NCI-H526 (cell line): ENCODE data around the gene ZBTB32.

Experiments used
- DNase-seq, 2 experiments: peaks; one replicate each; lab custom pipeline; 2025; lab: John Stamatoyannopoulos, UW

The ZBTB32 gene

GRCh38 chr19:35753634-35754369, 49.4 kb downstream of the ZBTB32 start:
- DNase-seq, result no peak

DNA sequence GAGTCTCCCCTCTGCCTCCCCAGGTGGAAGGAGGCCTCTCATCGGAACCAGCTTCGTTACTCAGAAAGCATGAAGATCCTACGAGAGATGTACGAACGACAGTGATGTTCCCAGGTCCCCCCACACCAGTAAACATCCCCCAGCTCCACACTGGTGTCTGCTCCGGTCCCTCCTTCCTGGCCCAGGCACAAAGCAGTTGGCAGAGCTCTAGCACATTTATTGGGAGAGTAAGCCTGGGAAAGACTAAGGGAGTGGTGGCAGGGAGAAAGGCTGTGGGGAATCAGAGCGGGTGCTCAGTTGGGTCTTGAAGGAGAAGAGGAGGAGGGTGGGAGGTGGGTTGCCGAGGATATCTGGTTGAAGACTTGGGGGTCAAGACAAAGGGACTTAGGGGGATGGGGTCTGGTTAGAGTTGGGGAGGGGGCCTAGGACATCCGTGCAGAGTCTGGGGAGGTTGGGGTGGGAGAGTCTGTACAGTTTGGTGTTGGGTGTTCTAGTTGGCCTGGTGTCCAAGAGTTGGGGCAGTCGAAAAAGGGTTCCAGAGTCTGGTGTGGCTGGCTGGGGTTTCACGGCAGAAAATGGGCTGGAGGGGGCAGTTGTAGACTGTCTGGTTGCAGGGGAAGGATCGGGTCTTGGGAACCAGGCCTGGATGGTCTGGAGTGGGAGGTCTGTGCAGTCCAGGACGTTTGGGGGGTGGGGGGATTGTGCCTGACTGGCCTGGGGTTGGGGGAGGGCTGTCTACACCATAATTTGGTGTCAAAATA, 50.2 kb downstream of the ZBTB32 start:
- DNase-seq, result no peak

DNA sequence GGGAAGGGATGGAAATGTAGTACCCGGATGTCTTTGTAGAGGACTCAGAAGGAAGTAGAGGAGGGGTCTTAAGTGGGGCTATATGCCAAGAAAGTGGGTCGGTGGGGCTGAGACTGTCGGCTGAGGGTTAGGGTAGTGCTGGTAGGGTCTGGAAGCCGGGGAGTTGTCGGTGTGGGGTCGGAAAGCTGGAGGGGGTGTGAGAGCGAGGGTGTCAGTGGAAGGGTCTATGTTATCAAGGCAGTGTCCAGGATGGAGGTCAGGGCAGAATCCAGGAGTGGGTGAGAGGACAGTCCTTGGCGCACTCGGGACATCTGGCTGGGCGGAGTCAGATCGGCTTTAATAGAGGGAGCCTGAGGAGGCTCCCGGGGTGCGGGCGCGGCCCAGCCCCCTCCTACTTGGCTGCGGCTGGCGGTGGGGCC, 50.8 kb downstream of the ZBTB32 start:
- no peak for DNase-seq

DNA sequence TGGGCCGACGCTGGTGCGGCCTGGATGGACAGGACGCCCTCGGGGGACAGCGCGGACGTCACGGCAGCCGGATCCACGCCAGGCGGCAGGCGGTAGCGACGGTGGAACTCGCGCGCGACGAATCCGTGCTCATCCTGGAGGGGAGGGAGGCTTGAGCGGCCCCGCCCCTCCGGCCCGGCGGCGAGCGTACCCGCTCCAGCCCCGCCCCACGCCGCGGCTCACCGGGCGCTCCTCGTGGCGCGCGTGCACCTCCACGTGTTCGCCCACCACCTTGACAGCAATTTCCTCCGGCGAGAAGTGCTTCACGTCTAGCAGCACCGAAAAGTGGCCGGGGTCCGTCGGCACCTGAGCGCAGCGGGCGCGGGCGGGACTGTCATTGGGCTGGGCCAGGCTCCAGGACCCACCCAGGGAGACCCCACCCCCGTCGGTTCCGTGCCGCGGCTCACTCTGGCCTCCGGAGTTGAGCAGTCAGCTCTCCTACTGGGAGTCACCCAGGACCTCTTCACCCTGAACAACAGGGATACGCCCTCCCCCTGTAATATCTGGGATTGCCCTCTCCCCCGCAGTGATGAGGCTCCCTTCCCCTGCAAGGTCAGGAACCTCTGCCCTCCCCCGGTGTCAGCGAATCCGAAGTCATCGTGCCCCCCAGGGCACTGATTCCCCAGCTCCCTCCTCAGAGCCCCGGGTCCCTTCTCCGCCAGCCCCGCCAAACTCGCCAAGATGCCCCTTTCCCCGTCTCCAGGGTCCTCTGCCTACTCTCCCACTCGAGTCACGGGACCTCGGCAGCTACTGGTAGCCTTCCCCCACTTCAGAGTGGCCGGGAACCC, 51.4 kb downstream of the ZBTB32 start:
- DNase-seq, result no peak

DNA sequence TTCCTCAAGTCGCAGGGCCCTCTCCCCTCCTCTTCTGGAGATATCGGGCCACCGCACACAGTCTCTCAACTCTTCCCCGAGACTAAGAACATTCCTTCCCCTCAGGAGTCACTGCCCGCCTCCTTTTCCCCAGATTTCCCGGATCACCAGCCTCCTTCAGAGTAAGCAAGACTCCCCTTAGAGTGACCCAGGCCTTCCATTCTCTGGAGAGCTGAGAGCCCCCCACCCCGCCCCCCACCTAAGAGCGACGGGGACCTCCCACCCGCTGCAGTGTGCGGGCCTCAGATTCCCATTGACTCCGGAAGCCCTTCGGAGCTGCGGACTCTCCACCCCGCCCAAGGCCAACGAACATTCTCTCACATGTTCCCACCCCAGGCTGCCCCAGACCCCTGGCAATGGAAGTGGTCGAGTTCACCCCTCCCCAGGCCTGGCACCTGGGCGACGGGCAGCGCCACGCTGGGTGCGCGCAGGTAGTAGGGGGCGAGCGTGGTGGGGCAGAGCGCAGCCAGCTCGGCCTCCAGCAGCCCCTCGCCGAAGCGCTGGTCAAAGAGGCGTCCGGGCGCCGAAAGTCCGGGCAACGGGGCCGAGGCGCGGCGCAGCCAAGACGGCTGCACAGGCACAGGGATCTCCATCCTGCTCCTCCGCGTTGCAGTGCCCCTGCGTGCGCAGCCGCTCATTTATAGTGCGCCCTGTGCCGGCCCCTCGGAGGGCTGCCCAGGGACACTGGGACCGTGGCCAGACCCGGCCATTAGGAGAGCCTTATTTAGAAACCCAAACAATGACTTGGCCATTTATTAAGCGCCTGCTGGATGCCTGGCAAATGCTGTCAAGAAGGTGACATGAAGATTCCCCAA, 52.2 kb downstream of the ZBTB32 start, which contains the start of gene HSPB6:
TSS of gene HSPB6 (minus strand) at position 653 of the 854 bp plus-strand sequence. CDS start at position 632, 21 bp downstream.
- no peak for DNase-seq

DNA sequence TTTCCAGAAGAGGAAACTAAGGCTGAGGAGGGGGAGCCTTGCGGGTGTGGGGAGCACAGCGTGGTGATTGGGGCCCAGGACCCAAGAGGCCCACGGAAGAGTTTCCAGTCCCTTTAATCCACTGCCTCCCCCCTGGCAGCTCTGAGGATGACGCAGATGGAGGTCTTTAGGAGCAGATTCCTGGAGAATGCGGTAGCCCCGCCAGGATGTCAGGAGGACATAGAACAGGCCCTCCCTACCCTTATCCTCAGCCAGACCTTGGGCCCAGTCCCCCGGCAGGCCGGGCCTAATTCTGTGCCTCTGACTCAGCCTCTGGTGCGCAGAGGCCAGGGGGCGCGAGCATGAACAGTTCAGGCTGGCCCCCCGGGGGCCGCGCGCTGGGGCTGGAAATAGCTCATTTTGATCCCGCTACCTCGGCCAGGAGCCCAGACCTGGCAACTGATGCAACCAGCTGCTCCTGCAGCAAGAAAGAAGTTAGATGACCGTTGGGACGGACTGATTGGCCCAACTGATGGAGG, 52.9 kb downstream of the ZBTB32 start:
- DNase-seq, result peak in 1 of 2 experiments; percentile 78

- peak; percentile 100 for DNase-seq
Observed at GRCh38 chr19:35757749-35758608, 53.6 kb downstream of the ZBTB32 start, which contains the start of gene PROSER3. Gene PROSER3, plus strand, starts transcription at chr19:35758176. Its CDS starts 40 bp downstream, at chr19:35758216.

DNA sequence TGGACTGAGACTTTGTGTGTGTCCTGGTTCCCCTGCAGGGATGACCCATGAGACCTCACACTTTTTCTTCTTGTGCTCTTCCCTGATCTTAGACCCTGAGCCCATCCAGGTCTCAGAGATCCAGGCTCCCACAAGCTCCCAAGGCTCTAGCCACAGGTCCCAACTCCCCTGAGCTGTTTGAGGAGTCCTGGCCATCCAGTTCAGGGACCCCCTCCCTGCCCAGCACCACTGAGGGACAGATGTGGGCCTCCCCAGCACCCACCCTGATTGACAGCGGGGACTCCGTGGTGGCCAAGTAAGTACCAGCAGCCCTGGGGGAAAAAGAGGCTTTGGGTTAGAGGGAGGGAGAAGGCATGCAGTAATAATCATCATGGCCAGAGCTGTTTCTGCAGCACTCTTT, 55.3 kb downstream of the ZBTB32 start:
- DNase-seq, result no peak

DNA sequence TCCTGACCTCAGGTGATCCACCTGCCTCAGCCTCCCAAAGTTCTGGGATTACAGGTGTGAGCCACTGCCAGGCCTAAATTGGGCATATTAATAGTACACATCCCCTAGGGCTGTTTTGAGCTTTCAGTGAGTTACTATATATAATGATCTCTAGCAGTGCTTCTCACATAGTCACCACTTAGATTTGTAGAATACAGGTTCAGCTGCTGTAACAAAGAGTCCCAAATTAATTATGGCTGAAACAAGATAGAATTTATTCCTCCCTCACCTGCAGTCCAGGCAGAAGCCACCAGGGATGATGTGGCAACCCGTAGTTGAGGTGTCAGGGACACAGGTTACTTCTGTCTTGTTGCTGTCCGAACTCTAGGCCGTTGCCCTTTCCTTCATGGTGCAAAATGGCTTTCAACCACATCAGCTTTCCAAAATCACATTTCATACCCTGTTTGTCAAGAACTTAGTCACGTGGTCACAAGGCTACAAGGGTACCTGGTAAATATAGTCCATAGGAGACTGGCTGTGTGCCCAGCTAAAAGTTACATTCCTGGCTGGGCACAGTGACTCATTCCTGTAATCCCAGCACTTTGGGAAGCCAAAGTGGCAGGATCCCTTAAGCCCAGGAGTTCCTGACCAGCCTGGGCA, 56.5 kb downstream of the ZBTB32 start:
- no peak for DNase-seq

DNA sequence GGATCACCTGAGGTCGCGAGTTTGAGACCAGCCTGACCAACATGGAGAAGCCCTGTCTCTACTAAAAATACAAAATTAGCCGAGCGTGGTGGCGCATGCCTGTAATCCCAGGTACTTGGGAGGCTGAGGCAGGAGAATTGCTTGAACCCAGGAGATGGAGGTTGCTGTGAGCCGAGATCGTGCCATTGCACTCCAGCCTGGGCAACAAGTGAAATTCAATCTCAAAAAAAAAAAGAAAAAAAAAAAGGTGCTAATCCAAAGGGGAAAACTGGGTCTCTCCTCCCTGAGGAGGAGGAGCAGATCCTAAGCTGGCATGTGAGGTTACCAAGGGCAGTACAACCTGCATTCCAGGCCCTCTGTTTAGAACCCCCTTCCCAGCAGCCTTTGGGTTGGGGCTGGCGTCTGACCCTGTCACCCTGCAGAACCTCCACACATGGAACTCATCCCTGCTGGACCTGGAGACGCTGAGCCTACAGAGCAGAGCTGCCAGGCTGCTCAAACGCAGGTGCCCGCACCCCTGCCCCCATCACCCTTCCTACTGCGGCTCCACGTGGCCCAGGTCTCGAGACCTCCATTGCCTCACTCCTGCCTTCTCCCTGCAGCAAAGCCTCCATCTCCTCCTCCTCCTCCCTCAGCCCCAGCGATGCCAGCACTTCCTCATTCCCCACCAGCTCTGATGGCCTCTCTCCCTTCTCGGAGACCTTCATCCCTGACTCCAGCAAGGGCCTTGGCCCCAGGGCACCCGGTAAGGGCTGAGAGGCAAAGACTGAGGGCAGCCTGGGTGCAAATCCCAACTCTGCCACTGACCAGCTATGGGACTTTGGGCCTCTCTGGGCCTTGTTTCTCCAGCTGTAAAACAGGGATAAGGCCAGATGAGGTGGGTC, 60.3 kb downstream of the ZBTB32 start:
- DNase-seq, result no peak
